A549 (cell line): ENCODE data around the gene SCYL1.

ENCODE experiments used
- CTCF ChIP-seq: fragments of >200 bp; sonication (Bioruptor Twin); formaldehyde crosslinking; IDR thresholded peaks from 3 replicates; pipeline ENCODE4 v1.5.1; 2016
- EP300 ChIP-seq, 2 experiments: fragments of >200 bp; sonication (Bioruptor Twin); formaldehyde crosslinking; IDR thresholded peaks; 2 replicates in 1 of 2; 3 replicates in 1 of 2; pipeline ENCODE4 v1.6.1; 2016 to 2017
- MAX ChIP-seq: IDR thresholded peaks from 2 replicates; pipeline ENCODE4 v1.6.1; 2012
- MAZ ChIP-seq: fragments of 150-350 bp; IDR thresholded peaks from 2 replicates; pipeline ENCODE4 v1.6.1; 2014; ENCODE audit warnings: antibody characterized with exemption, low read depth, low read length, borderline replicate concordance
- MYC ChIP-seq: IDR thresholded peaks from 2 replicates; pipeline ENCODE4 v1.6.1; 2012; ENCODE audit warnings: mild to moderate bottlenecking, inconsistent platforms, low read length, improper control_type of control experiment, borderline replicate concordance
- RAD21 ChIP-seq, 2 experiments: fragments of >200 bp in 1 of 2; sonication (Bioruptor Twin) in 1 of 2; formaldehyde crosslinking in 1 of 2; IDR thresholded peaks in 1 of 2; conservative IDR thresholded peaks in 1 of 2; 2 replicates in 1 of 2; 3 replicates in 1 of 2; pipeline ENCODE4 v1.6.1; 2012 to 2018; ENCODE audit warnings: inconsistent platforms in 1 of 2

GRCh38 chr11:65554842-65555430, 30.1 kb downstream of the SCYL1 start:
- TF ChIP-seq MAZ, result no peak
- no peak for TF ChIP-seq RAD21 (conservative IDR thresholded peaks at IDR 0.05 in 1 of 2, IDR thresholded peaks at IDR 0.05 in 1 of 2)
- no peak for TF ChIP-seq MAX
- TF ChIP-seq CTCF, result no peak
- TF ChIP-seq EP300 (IDR thresholded peaks at IDR 0.05), result no peak
- no peak for TF ChIP-seq MYC
